Measurements from ENCODE around the gene KCNJ6. TPM values are rescaled to one million over a fixed set of nuclear protein-coding genes. Genes with fewer than 3 reads are reported as not detected.

The KCNJ6 gene
- total RNA-seq, 1 experiment from 2014 or later: 0.05 TPM

- CTCF ChIA-PET: no interaction called here
- Mint-ChIP-seq H3K36me3 (ENCODE audit: insufficient read depth, unreplicated experiment) (no peaks in the 10 kb centered on the region), H3K27ac (ENCODE audit: unreplicated experiment) (no peak overlapping the region), H3K4me3 (ENCODE audit: low read depth, unreplicated experiment) (no peak overlapping the region), H3K27me3 (ENCODE audit: unreplicated experiment) (peaks cover 65% of the 10 kb centered on the region), H3K4me1 (ENCODE audit: low read depth, unreplicated experiment) (no peaks in the 10 kb centered on the region), H3K9me3 (ENCODE audit: low read depth, unreplicated experiment) (no peaks in the 10 kb centered on the region)
- DNase-seq: no peak
- intact Hi-C loops (cut with micrococcal nuclease; ENCODE audit: unreplicated experiment): no loop called here
- no TSS peak for BruUV-seq (replicated peaks)
- TF ChIP-seq, protein P1, sequence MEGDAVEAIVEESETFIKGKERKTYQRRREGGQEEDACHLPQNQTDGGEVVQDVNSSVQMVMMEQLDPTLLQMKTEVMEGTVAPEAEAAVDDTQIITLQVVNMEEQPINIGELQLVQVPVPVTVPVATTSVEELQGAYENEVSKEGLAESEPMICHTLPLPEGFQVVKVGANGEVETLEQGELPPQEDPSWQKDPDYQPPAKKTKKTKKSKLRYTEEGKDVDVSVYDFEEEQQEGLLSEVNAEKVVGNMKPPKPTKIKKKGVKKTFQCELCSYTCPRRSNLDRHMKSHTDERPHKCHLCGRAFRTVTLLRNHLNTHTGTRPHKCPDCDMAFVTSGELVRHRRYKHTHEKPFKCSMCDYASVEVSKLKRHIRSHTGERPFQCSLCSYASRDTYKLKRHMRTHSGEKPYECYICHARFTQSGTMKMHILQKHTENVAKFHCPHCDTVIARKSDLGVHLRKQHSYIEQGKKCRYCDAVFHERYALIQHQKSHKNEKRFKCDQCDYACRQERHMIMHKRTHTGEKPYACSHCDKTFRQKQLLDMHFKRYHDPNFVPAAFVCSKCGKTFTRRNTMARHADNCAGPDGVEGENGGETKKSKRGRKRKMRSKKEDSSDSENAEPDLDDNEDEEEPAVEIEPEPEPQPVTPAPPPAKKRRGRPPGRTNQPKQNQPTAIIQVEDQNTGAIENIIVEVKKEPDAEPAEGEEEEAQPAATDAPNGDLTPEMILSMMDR (IDR thresholded peaks at IDR 0.05; ENCODE audit: unreplicated experiment): no peak
Measured at GRCh38 chr21:37800456-37801061, 115.7 kb downstream of the KCNJ6 start.

DNA sequence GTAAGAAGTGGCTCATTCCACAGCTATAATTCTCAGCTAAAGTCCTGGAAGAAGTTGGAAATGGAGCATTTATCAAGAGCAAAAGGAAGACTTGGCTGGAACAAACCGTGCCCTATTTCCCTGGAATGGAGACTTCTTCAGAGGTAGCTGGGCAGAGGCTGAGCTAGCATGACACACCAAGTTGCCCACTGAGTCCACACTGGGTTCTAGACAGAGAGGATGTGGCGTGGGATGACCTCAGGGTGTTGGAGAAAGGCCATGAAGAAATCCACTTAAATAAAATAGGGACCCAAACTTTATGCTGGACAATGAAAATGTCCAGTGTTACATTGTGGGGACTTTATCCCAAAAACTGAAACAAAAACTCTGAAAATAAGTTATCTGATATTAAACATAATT lies 116.2 kb downstream of the KCNJ6 start:
- H3K27ac Mint-ChIP-seq (ENCODE audit: unreplicated experiment): no peak overlapping the region
- CTCF ChIA-PET: no interaction called here
- H3K4me3 Mint-ChIP-seq (ENCODE audit: low read depth, unreplicated experiment): no peak overlapping the region
- TF ChIP-seq, protein P1 (IDR thresholded peaks at IDR 0.05; ENCODE audit: unreplicated experiment): no peak
- no peaks in the 10 kb centered on the region for H3K4me1 Mint-ChIP-seq (ENCODE audit: low read depth, unreplicated experiment)
- H3K27me3 Mint-ChIP-seq (ENCODE audit: unreplicated experiment): peaks cover 65% of the 10 kb centered on the region
- DNase-seq: no peak
- no peaks in the 10 kb centered on the region for H3K9me3 Mint-ChIP-seq (ENCODE audit: low read depth, unreplicated experiment)
- intact Hi-C loops (cut with micrococcal nuclease; ENCODE audit: unreplicated experiment): no loop called here
- no peaks in the 10 kb centered on the region for H3K36me3 Mint-ChIP-seq (ENCODE audit: insufficient read depth, unreplicated experiment)
- BruUV-seq (replicated peaks): no TSS peak

GRCh38 chr21:37799211-37800056 lies 116.8 kb downstream of the KCNJ6 start:
- intact Hi-C loops (cut with micrococcal nuclease; ENCODE audit: unreplicated experiment): no loop called here
- peaks cover 65% of the 10 kb centered on the region for H3K27me3 Mint-ChIP-seq (ENCODE audit: unreplicated experiment)
- H3K36me3 Mint-ChIP-seq (ENCODE audit: insufficient read depth, unreplicated experiment): no peaks in the 10 kb centered on the region
- CTCF ChIA-PET: no interaction called here
- no peaks in the 10 kb centered on the region for H3K9me3 Mint-ChIP-seq (ENCODE audit: low read depth, unreplicated experiment)
- no peak overlapping the region for H3K4me3 Mint-ChIP-seq (ENCODE audit: low read depth, unreplicated experiment)
- DNase-seq: no peak
- no TSS peak for BruUV-seq (replicated peaks)
- H3K27ac Mint-ChIP-seq (ENCODE audit: unreplicated experiment): no peak overlapping the region
- TF ChIP-seq, protein P1 (IDR thresholded peaks at IDR 0.05; ENCODE audit: unreplicated experiment): no peak
- H3K4me1 Mint-ChIP-seq (ENCODE audit: low read depth, unreplicated experiment): no peaks in the 10 kb centered on the region

DNA sequence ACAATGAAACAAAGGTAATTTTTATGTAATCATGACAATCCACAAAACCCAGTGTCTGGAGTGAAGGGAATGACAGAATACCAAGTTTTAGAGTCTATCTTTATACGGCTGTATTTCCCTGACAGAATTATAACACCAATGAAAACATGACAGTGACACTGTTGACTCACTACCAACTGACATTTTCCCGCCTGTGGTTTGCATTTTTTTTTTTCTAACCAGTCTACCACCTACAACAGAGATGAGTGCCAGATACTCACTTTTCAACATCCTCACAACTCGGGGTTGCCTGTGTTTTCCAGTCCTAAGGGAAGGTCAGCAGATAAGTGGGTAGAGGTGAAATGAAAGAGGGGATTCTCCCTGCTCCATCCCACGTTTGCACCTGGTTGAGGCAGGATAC lies 118.9 kb downstream of the KCNJ6 start:
- TF ChIP-seq, protein P1 (IDR thresholded peaks at IDR 0.05; ENCODE audit: unreplicated experiment): no peak
- Mint-ChIP-seq H3K4me3 (ENCODE audit: low read depth, unreplicated experiment) (no peak overlapping the region), H3K36me3 (ENCODE audit: insufficient read depth, unreplicated experiment) (no peaks in the 10 kb centered on the region), H3K4me1 (ENCODE audit: low read depth, unreplicated experiment) (no peaks in the 10 kb centered on the region), H3K27me3 (ENCODE audit: unreplicated experiment) (peaks cover 52% of the 10 kb centered on the region), H3K27ac (ENCODE audit: unreplicated experiment) (no peak overlapping the region), H3K9me3 (ENCODE audit: low read depth, unreplicated experiment) (no peaks in the 10 kb centered on the region)
- CTCF ChIA-PET: interaction anchor here (0.7 kb wide), 1 partner anchor 27 kb away, joined by 3 read pairs; no protein-coding TSS in a partner anchor
- intact Hi-C loops (cut with micrococcal nuclease; ENCODE audit: unreplicated experiment): no loop called here
- DNase-seq: no peak
- BruUV-seq (replicated peaks): no TSS peak
